Inflammatory macrophage treated with lipopolysaccharide for 1 hour (primary cell): ENCODE results near the gene IL1R1.

Source experiments
- DNase-seq, 2 donors: peaks; one replicate each; pipeline ENCODE4 v3.0.0-alpha.2; 2020 to 2022

The IL1R1 gene

GRCh38 chr2:102141011-102141943, 1.3 kb upstream of the IL1R1 start:
- DNase-seq: no peak

GRCh38 chr2:102142829-102143449, 393 bp downstream of the IL1R1 start:
- no peak for DNase-seq

GRCh38 chr2:102143450-102143985, 972 bp downstream of the IL1R1 start:
- no peak for DNase-seq

GRCh38 chr2:102144128-102144527, 1.6 kb downstream of the IL1R1 start:
- no peak for DNase-seq

GRCh38 chr2:102145107-102145506, 2.6 kb downstream of the IL1R1 start:
- DNase-seq: no peak

- DNase-seq: no peak
Observed at GRCh38 chr2:102145934-102146333, 3.4 kb downstream of the IL1R1 start.

GRCh38 chr2:102147935-102148334, 5.4 kb downstream of the IL1R1 start:
- peak; percentile 70 to 79 for DNase-seq

GRCh38 chr2:102149243-102149642, 6.7 kb downstream of the IL1R1 start:
- no peak for DNase-seq

- DNase-seq: no peak
Observed at GRCh38 chr2:102149644-102150455, 7.3 kb downstream of the IL1R1 start.

GRCh38 chr2:102154364-102154763, 11.8 kb downstream of the IL1R1 start:
- no peak for DNase-seq

- no peak for DNase-seq
Observed at GRCh38 chr2:102154946-102155702, 12.6 kb downstream of the IL1R1 start.

GRCh38 chr2:102155703-102156515, 13.4 kb downstream of the IL1R1 start:
- peak; percentile 63 to 65 for DNase-seq

- no peak for DNase-seq
Observed at GRCh38 chr2:102158011-102158755, 15.6 kb downstream of the IL1R1 start.

GRCh38 chr2:102159295-102159694, 16.7 kb downstream of the IL1R1 start:
- DNase-seq: peak; percentile 58 to 86

GRCh38 chr2:102166189-102166845, 23.8 kb downstream of the IL1R1 start:
- peak; percentile 31 to 48 for DNase-seq

GRCh38 chr2:102168026-102168771, 25.7 kb downstream of the IL1R1 start:
- DNase-seq: no peak

- DNase-seq: no peak
Observed at GRCh38 chr2:102171946-102172345, 29.4 kb downstream of the IL1R1 start.

GRCh38 chr2:102172745-102173144, 30.2 kb downstream of the IL1R1 start:
- no peak for DNase-seq

GRCh38 chr2:102176172-102176571, 33.6 kb downstream of the IL1R1 start:
- no peak for DNase-seq
